HepG2 (cell line): Measurements from ENCODE around the gene GABRB1. TPM values are rescaled to one million over a fixed set of nuclear protein-coding genes. Genes with fewer than 3 reads are reported as not detected.

Source experiments
- ATAC-seq: fragments of 200-7000 bp; cut with Tn5 transposase; 3 replicates; pipeline ENCODE4 v1.9.1; 2020; ENCODE audit warnings: mild to moderate bottlenecking, moderate library complexity
- BruUV-seq: library from RNA; stranded (reverse); fragments of 400-500 nt; replicated peaks from 2 replicates; lab custom pipeline; 2021; lab: Mats Ljungman, UMichigan
- CTCF ChIA-PET: fragments of 300-600 bp; formaldehyde crosslinking; extraction: SDS; loops from one replicate; lab custom pipeline; 2021; ENCODE audit warnings: low total read pairs, inconsistent platforms, low intra/inter-chr PET ratio; lab: Yijun Ruan, JAX
- POLR2A ChIA-PET: fragments of 350-600 bp; sonication (Branson Sonifier 250); formaldehyde crosslinking; loops from one replicate; lab custom pipeline; 2020; ENCODE audit warnings: antibody characterized with exemption, inconsistent platforms; lab: Yijun Ruan, JAX
- DNase-seq: peaks from one replicate; pipeline ENCODE4 v3.0.0-alpha.2; 2015; ENCODE audit warnings: low spot score
- FAIRE-seq: peaks from 3 replicates; lab custom pipeline; 2011; peaks lifted over from hg19 to GRCh38; lab: Jason Lieb, UNC
- H2AFZ ChIP-seq: one replicate; pipeline ENCODE4 v1.6.1; 2011; ENCODE audit warnings: low read length, inconsistent platforms
- H3K27ac ChIP-seq: fragments of 300-600 bp; 3 replicates; pipeline ENCODE4 v1.8.0; 2011; ENCODE audit warnings: mixed run types, mild to moderate bottlenecking, mixed read lengths, low read length, inconsistent platforms; ENCODE audit not compliant: insufficient read depth; ENCODE audit errors: extremely low read length
- H3K27me3 ChIP-seq, 2 experiments: fragments of 200-600 bp in 1 of 2; 2 replicates in 1 of 2; 3 replicates in 1 of 2; pipeline versions ENCODE4 v1.6.0 to v1.8.0; 2011; ENCODE audit warnings: low read length in 2 of 2, mild to moderate bottlenecking in 2 of 2, moderate library complexity in 2 of 2, inconsistent platforms in 1 of 2; ENCODE audit not compliant: insufficient read depth in 2 of 2, control insufficient read depth in 1 of 2
- H3K36me3 ChIP-seq, 2 experiments: fragments of 200-600 bp in 1 of 2; replicated peaks in 1 of 2; 2 replicates in 1 of 2; 3 replicates in 1 of 2; pipeline versions ENCODE4 v1.5.1 to v1.8.0; 2011; ENCODE audit warnings: low read length in 2 of 2, inconsistent platforms in 1 of 2; ENCODE audit not compliant: insufficient read depth in 2 of 2, control insufficient read depth in 1 of 2
- H3K4me1 ChIP-seq: 2 replicates; pipeline ENCODE4 v1.5.1; 2012; ENCODE audit warnings: low read length, inconsistent platforms; ENCODE audit not compliant: insufficient read depth
- H3K4me2 ChIP-seq: 2 replicates; pipeline ENCODE4 v1.6.0; 2011; ENCODE audit warnings: low read depth, low read length, inconsistent platforms
- H3K4me3 ChIP-seq, 3 experiments: fragments of 200-600 bp in 1 of 3; sonication (generic), shearing (Covaris generic) in 1 of 3; replicated peaks in 1 of 3; 2 replicates each; pipeline ENCODE4 v1.5.1; 2011 to 2016; ENCODE audit warnings: low read length in 3 of 3, inconsistent platforms in 2 of 3, low read depth in 2 of 3, mild to moderate bottlenecking in 2 of 3, control low read depth in 1 of 3, mixed read lengths in 1 of 3; ENCODE audit not compliant: insufficient read depth in 1 of 3
- H3K79me2 ChIP-seq: one replicate; pipeline ENCODE4 v1.6.1; 2011; ENCODE audit warnings: low read length, inconsistent platforms; ENCODE audit not compliant: insufficient read depth
- H3K9ac ChIP-seq: 2 replicates; pipeline ENCODE4 v1.6.0; 2011; ENCODE audit warnings: mild to moderate bottlenecking, low read depth, low read length, inconsistent platforms; ENCODE audit not compliant: insufficient read depth
- H3K9me3 ChIP-seq: 2 replicates; pipeline ENCODE4 v1.5.1; 2012; ENCODE audit warnings: mild to moderate bottlenecking, low read length
- H4K20me1 ChIP-seq: 2 replicates; pipeline ENCODE4 v1.6.0; 2011; ENCODE audit warnings: inconsistent platforms, mild to moderate bottlenecking, low read length, moderate library complexity; ENCODE audit not compliant: insufficient read depth
- HDAC1 ChIP-seq: sonication (generic); formaldehyde crosslinking; IDR thresholded peaks from 2 replicates; pipeline ENCODE4 v1.5.1; 2020; ENCODE audit warnings: mild to moderate bottlenecking, missing genetic modification reagents
- IRF2 ChIP-seq: IDR thresholded peaks from 2 replicates; pipeline ENCODE4 v1.6.1; 2018; ENCODE audit warnings: missing genetic modification reagents, missing compliant biosample characterization
- NKX3-1 ChIP-seq: sonication (generic); formaldehyde crosslinking; IDR thresholded peaks from 2 replicates; pipeline ENCODE4 v1.5.0; 2020; ENCODE audit warnings: missing genetic modification reagents
- NR2F1 ChIP-seq, 2 experiments: fragments of 450-650 bp in 1 of 2; formaldehyde crosslinking in 1 of 2; IDR thresholded peaks; 2 replicates each; pipeline versions ENCODE4 v1.5.0 to v1.6.1; 2016 to 2020; ENCODE audit warnings: mild to moderate bottlenecking in 1 of 2, missing compliant biosample characterization in 1 of 2, missing genetic modification reagents in 1 of 2, moderate library complexity in 1 of 2
- PHB2 ChIP-seq: fragments of 450-650 bp; IDR thresholded peaks from 2 replicates; pipeline ENCODE4 v1.6.1; 2018; ENCODE audit not compliant: partially characterized antibody
- SP1 ChIP-seq, 2 experiments: fragments of 450-650 bp in 1 of 2; sonication (generic) in 1 of 2; formaldehyde crosslinking in 1 of 2; IDR thresholded peaks; 2 replicates each; pipeline versions ENCODE4 v1.4.0 to v1.6.1; 2016 to 2020; ENCODE audit warnings: missing genetic modification reagents in 1 of 2
- ZFP82 ChIP-seq: sonication (generic); formaldehyde crosslinking; IDR thresholded peaks from 2 replicates; pipeline ENCODE4 v1.5.1; 2020; ENCODE audit warnings: mild to moderate bottlenecking, missing genetic modification reagents, borderline replicate concordance
- ZNF468 ChIP-seq: sonication (generic); formaldehyde crosslinking; IDR thresholded peaks from 2 replicates; pipeline ENCODE4 v1.8.0; 2022; ENCODE audit warnings: mild to moderate bottlenecking, moderate library complexity, missing genetic modification reagents
- ZNF569 ChIP-seq: sonication (generic); formaldehyde crosslinking; IDR thresholded peaks from 2 replicates; pipeline ENCODE4 v1.5.0; 2020; ENCODE audit warnings: mild to moderate bottlenecking, missing genetic modification reagents, moderate library complexity, borderline replicate concordance
- ZNF879 ChIP-seq: sonication (generic); formaldehyde crosslinking; IDR thresholded peaks from 2 replicates; pipeline ENCODE4 v1.8.1; 2023; ENCODE audit warnings: missing genetic modification reagents
- whole genome bisulfite sequencing: methylation state at CpG from one replicate; pipeline ENCODE4 v1.1.6; 2017; ENCODE audit warnings: low lambda C conversion rate; 5-methylcytosine and 5-hydroxymethylcytosine counted together
- in situ Hi-C: cut with HindIII; loops from 2 replicates; pipeline ENCODE4 v1.10.0; 2017; ENCODE audit warnings: low pct_unique_long_range_greater_than_20kb; ENCODE audit not compliant: extremely low pct_ligation_motif_present
- intact Hi-C: fragments of 100-400 bp; cut with micrococcal nuclease; formaldehyde crosslinking; loops from one replicate; pipeline ENCODE4 v1.10.0; 2022; ENCODE audit not compliant: unreplicated experiment
- polyA plus RNA-seq, 8 experiments: library from polyadenylated mRNA; depleted of rRNA in 3 of 8; stranded (reverse) in 7 of 8; unstranded in 1 of 8; fragments of >200 nt; fragmentation: Illumina TruSeq in 4 of 8; extraction: Trizol in 4 of 8; gene quantifications; 2 replicates each; pipeline versions ENCODE4 v1.2.1 to v1.2.3, GENCODE V29; 2011 to 2016; ENCODE audit warnings: low read depth in 4 of 8, missing spikeins in 1 of 8, mixed read lengths in 1 of 8; ENCODE audit not compliant: insufficient read depth in 1 of 8
- total RNA-seq, 5 experiments: library from RNA; depleted of rRNA; stranded (reverse); fragments of >200 nt; fragmentation: Illumina TruSeq; extraction: Trizol; gene quantifications; 2 replicates each; pipeline ENCODE4 v1.2.3, GENCODE V29; 2016; ENCODE audit warnings: low read depth in 1 of 5
- TF ChIP-seq, protein P1 (sequence below): sonication (generic); formaldehyde crosslinking; IDR thresholded peaks from 2 replicates; pipeline ENCODE4 v1.4.0; 2020; ENCODE audit warnings: missing genetic modification reagents

Gene GABRB1
- total and polyA plus RNA-seq, 2 of the 13 experiments (the other 11 are each of a cell fraction or from before 2014, with no cell fraction given) = not detected

GRCh38 chr4:47330866-47331265 lies 299.5 kb downstream of the GABRB1 start:
- BruUV-seq = no TSS peak
- no peaks in the 10 kb centered on the region for H3K36me3 ChIP-seq
- POLR2A ChIA-PET = no interaction called here

GRCh38 chr4:47334652-47335051 lies 303.3 kb downstream of the GABRB1 start:
- ATAC-seq (no peak), DNase-seq (no peak), FAIRE-seq (no peak)
- no peaks in the 10 kb centered on the region for H3K27me3 ChIP-seq
- H3K79me2 ChIP-seq = no peaks in the 10 kb centered on the region
- no peak overlapping the region for H3K4me3 ChIP-seq
- H3K4me2 ChIP-seq = no peak overlapping the region
- no peaks in the 10 kb centered on the region for H3K36me3 ChIP-seq
- no TSS peak for BruUV-seq
- no peak overlapping the region for H3K9ac ChIP-seq
- H2AFZ ChIP-seq = no peak overlapping the region
- no peaks in the 10 kb centered on the region for H4K20me1 ChIP-seq
- H3K27ac ChIP-seq = no peak overlapping the region
- POLR2A ChIA-PET = no interaction called here
- in situ Hi-C loops (no loop called here), intact Hi-C loops (no loop called here)
- no peaks in the 10 kb centered on the region for H3K4me1 ChIP-seq
- 1% methylated on average over 3 of the region's 3 CpGs for WGBS
- TF ChIP-seq, protein P1, sequence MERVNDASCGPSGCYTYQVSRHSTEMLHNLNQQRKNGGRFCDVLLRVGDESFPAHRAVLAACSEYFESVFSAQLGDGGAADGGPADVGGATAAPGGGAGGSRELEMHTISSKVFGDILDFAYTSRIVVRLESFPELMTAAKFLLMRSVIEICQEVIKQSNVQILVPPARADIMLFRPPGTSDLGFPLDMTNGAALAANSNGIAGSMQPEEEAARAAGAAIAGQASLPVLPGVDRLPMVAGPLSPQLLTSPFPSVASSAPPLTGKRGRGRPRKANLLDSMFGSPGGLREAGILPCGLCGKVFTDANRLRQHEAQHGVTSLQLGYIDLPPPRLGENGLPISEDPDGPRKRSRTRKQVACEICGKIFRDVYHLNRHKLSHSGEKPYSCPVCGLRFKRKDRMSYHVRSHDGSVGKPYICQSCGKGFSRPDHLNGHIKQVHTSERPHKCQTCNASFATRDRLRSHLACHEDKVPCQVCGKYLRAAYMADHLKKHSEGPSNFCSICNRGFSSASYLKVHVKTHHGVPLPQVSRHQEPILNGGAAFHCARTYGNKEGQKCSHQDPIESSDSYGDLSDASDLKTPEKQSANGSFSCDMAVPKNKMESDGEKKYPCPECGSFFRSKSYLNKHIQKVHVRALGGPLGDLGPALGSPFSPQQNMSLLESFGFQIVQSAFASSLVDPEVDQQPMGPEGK (CRISPR knock-in tag) = no peak
- TF ChIP-seq ZNF569 (CRISPR knock-in tag) = no peak
- TF ChIP-seq ZNF879 (CRISPR knock-in tag) = no peak
- TF ChIP-seq SP1 (IDR thresholded peaks at IDR 0.05) = no peak
- no peak for TF ChIP-seq SP1 (CRISPR knock-in tag; IDR thresholded peaks at IDR 0.05)
- TF ChIP-seq PHB2 = no peak
- TF ChIP-seq ZNF468 = no peak
- no peak for TF ChIP-seq ZFP82 (CRISPR knock-in tag)
- TF ChIP-seq, all 625 proteins: peak for 0
- CTCF ChIA-PET = no interaction called here
- H3K9me3 ChIP-seq = no peaks in the 10 kb centered on the region

More at GRCh38 chr4:47330866-47331265, 299.5 kb downstream of the GABRB1 start:
- no peaks in the 10 kb centered on the region for H3K9me3 ChIP-seq
- TF ChIP-seq HDAC1 (CRISPR knock-in tag) (no peak), NKX3-1 (CRISPR knock-in tag) (no peak), NR2F1 (CRISPR knock-in tag; IDR thresholded peaks at IDR 0.05) (no peak), IRF2 (CRISPR knock-in tag) (no peak)
- TF ChIP-seq, all 625 proteins: peak for 0
- no peak overlapping the region for H3K4me2 ChIP-seq
- H3K9ac ChIP-seq = no peak overlapping the region
- intact Hi-C loops = no loop called here
- no peak overlapping the region for H3K27ac ChIP-seq
- CTCF ChIA-PET = no interaction called here
- H3K79me2 ChIP-seq = no peaks in the 10 kb centered on the region
- FAIRE-seq = no peak
- ATAC-seq = no peak
- no peaks in the 10 kb centered on the region for H3K27me3 ChIP-seq
- no peaks in the 10 kb centered on the region for H3K4me1 ChIP-seq
- DNase-seq = no peak
- no peak overlapping the region for H2AFZ ChIP-seq
- no peak overlapping the region for H3K4me3 ChIP-seq
- in situ Hi-C loops = no loop called here
- H4K20me1 ChIP-seq = no peaks in the 10 kb centered on the region
